Hepatocyte (in vitro differentiated cells): ENCODE measurements around the gene DVL1.

Experiments used
- CTCF ChIP-seq: fragments of 200-600 bp; sonication (generic); IDR thresholded peaks from 2 replicates; pipeline ENCODE4 v1.5.1; 2016; ENCODE audit warnings: antibody characterized with exemption, mild to moderate bottlenecking; ENCODE audit not compliant: poor library complexity
- EZH2phosphoT487 ChIP-seq: fragments of 200-600 bp; sonication (generic); IDR thresholded peaks from one replicate; pipeline ENCODE4 v1.6.1; 2018; ENCODE audit warnings: antibody characterized with exemption, mild to moderate bottlenecking, low read depth, moderate library complexity; ENCODE audit not compliant: unreplicated experiment, severe bottlenecking

DNA sequence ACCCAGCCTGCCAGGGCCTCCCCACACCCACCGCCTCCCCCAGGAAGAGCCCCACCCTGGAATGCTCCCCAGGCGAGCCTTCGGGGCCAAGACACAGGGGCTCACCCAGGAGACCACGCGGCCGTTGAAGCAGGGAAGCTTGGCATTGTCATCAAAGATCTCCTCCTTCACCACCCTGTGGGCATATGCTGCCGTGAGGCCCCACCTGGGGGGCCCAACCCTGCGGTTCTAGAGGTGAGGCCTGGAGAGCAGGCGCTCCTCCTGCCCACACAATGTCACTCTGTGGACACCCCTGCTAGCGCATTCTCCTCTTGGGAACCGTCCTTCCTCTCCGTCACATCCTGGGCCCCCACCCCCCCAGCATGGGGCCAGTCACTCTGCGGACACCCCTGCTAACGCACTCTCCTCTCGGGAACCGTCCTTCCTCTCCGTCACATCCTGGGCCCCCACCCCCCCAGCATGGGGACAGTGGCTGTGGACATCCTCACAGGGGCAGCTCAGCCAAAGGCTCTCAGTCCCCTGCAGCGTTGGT, 6.6 kb downstream of the DVL1 start:
- TF ChIP-seq CTCF (no peak), EZH2phosphoT487 (no peak)
